Bronchial epithelial cell (primary cell): Measurements from ENCODE around the gene S100PBP. TPM values are rescaled to one million over a fixed set of nuclear protein-coding genes. Genes with fewer than 3 reads are reported as not detected.

Experiments used
- DNase-seq: peaks from one replicate; pipeline ENCODE4 v3.0.0-alpha.2; 2010; ENCODE audit warnings: low read depth
- FAIRE-seq: peaks from 2 replicates; lab custom pipeline; 2011; peaks lifted over from hg19 to GRCh38; lab: Jason Lieb, UNC
- H3K27me3 ChIP-seq: 2 replicates; pipeline ENCODE4 v1.5.1; 2011; ENCODE audit warnings: low read length; ENCODE audit not compliant: control insufficient read depth, insufficient read depth
- H3K36me3 ChIP-seq: 2 replicates; pipeline ENCODE4 v1.5.1; 2011; ENCODE audit warnings: low read length; ENCODE audit not compliant: control insufficient read depth, insufficient read depth
- H3K4me3 ChIP-seq: 2 replicates; pipeline ENCODE4 v1.5.1; 2011; ENCODE audit warnings: mild to moderate bottlenecking, low read depth, low read length, control low read depth
- CTCF ChIP-seq: IDR thresholded peaks from 2 replicates; pipeline ENCODE4 v1.5.1; 2011; ENCODE audit warnings: mild to moderate bottlenecking, moderate library complexity, low read length, control low read depth, inconsistent platforms; ENCODE audit not compliant: insufficient read depth, severe bottlenecking
- total RNA-seq: library from RNA; depleted of rRNA; stranded (reverse); fragments of >200 nt; gene quantifications from 2 replicates; pipeline ENCODE4 v1.2.1, GENCODE V29; 2014

S100PBP gene
- total RNA-seq, 1 donor from 2014 or later, result 20.5 TPM

- Histone ChIP-seq H3K4me3 (no peak overlapping the region), H3K27me3 (no peaks in the 10 kb centered on the region), H3K36me3 (peaks cover 25% of the 10 kb centered on the region)
- DNase-seq, result no peak
- no peak for TF ChIP-seq CTCF
- FAIRE-seq, result no peak
Observed at GRCh38 chr1:32806910-32807523, 10.4 kb upstream of the S100PBP start.

GRCh38 chr1:32808580-32808979, 8.9 kb upstream of the S100PBP start:
- no peak overlapping the region for H3K4me3 ChIP-seq
- no peaks in the 10 kb centered on the region for H3K27me3 ChIP-seq
- FAIRE-seq (no peak), DNase-seq (no peak)
- peaks cover 24% of the 10 kb centered on the region for H3K36me3 ChIP-seq
- no peak for TF ChIP-seq CTCF

GRCh38 chr1:32810358-32810757, 7.1 kb upstream of the S100PBP start:
- TF ChIP-seq CTCF, result no peak
- H3K36me3 ChIP-seq, result peaks cover 25% of the 10 kb centered on the region
- no peak for FAIRE-seq

GRCh38 chr1:32811265-32811664, 6.2 kb upstream of the S100PBP start:
- no peak for TF ChIP-seq CTCF
- Histone ChIP-seq H3K27me3 (no peaks in the 10 kb centered on the region), H3K4me3 (no peak overlapping the region), H3K36me3 (peaks cover 27% of the 10 kb centered on the region)
- FAIRE-seq (no peak), DNase-seq (no peak)

More at GRCh38 chr1:32810358-32810757, 7.1 kb upstream of the S100PBP start:
- no peak for DNase-seq
- Histone ChIP-seq H3K4me3 (no peak overlapping the region), H3K27me3 (no peaks in the 10 kb centered on the region)

- DNase-seq, result no peak
- Histone ChIP-seq H3K27me3 (no peaks in the 10 kb centered on the region), H3K4me3 (no peak overlapping the region), H3K36me3 (peaks cover 24% of the 10 kb centered on the region)
- no peak for TF ChIP-seq CTCF
- no peak for FAIRE-seq
Observed at GRCh38 chr1:32811917-32812316, 5.5 kb upstream of the S100PBP start.
